ENCODE measurements around the gene SPRR2E. TPM values are rescaled to one million over a fixed set of nuclear protein-coding genes. Genes with fewer than 3 reads are reported as not detected.
"Not testable (repeated sequence)": the region's sequence is repeated elsewhere in the genome, so short reads cannot be mapped to it uniquely, and the experiment has no call there.

SPRR2E gene
- total RNA-seq, 1 donor from 2014 or later = not detected

DNA sequence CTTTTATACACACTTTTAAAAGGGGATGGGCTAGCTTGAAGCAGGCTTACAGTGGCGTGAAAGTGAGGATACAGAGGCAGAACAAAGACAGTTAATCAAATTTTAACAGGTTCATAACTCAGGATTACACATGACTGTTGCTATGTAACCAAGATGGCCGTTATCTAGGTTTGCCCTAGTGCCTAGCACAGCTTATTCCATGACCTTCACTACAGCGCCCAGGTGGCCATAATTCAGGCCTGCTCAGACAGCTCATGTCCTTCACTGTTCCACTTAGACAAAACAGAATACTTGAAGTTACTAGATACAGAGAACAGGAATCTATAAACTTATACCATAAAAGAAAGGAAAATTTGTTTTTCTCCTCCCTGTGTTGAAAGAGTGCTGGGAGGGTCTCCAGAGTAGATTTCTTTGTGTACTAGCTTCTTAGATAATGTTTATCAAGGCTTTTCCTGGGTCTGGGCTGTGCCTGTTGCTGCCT lies 25.2 kb upstream of the SPRR2E start:
- Mint-ChIP-seq H3K9me3 (peaks cover 2% of the 10 kb centered on the region), H3K4me3 (no peak overlapping the region), H3K27me3 (peaks cover 29% of the 10 kb centered on the region), H3K27ac (no peak overlapping the region), H3K36me3 (ENCODE audit: low read depth) (no peaks in the 10 kb centered on the region), H3K4me1 (no peaks in the 10 kb centered on the region)
- DNase-seq (no peak), ATAC-seq (ENCODE audit: low read depth) (no peak)
- ChIA-PET POLR2A (no interaction called here), CTCF (no interaction called here)
- intact Hi-C loops (cut with micrococcal nuclease) = no loop called here
- TF ChIP-seq, protein P1, sequence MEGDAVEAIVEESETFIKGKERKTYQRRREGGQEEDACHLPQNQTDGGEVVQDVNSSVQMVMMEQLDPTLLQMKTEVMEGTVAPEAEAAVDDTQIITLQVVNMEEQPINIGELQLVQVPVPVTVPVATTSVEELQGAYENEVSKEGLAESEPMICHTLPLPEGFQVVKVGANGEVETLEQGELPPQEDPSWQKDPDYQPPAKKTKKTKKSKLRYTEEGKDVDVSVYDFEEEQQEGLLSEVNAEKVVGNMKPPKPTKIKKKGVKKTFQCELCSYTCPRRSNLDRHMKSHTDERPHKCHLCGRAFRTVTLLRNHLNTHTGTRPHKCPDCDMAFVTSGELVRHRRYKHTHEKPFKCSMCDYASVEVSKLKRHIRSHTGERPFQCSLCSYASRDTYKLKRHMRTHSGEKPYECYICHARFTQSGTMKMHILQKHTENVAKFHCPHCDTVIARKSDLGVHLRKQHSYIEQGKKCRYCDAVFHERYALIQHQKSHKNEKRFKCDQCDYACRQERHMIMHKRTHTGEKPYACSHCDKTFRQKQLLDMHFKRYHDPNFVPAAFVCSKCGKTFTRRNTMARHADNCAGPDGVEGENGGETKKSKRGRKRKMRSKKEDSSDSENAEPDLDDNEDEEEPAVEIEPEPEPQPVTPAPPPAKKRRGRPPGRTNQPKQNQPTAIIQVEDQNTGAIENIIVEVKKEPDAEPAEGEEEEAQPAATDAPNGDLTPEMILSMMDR (IDR thresholded peaks at IDR 0.05) = no peak

DNA sequence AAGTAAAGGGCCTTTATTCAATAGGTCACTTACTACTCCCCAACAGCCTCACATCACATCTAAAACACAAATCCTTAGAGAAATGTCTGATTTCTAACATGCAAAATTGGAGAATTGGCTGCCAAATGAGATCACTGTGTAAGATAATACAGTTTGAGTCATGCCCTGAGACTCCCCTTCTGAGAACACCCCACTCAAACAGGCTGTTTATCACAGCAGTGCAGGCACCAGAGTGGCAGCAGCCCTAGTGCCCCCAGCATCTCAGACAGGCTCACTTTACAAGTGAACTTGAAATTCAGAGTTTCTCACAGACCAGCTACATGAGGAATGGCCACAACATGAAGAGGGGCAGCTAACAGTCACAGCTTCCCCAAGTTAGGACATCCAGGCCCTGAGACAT lies 20.9 kb upstream of the SPRR2E start:
- ATAC-seq (ENCODE audit: low read depth); intact Hi-C loops (cut with micrococcal nuclease); H3K36me3 Mint-ChIP-seq (ENCODE audit: low read depth); H3K9me3 Mint-ChIP-seq; H3K27ac Mint-ChIP-seq; POLR2A ChIA-PET; H3K4me1 Mint-ChIP-seq; H3K4me3 Mint-ChIP-seq; DNase-seq; CTCF ChIA-PET: not testable (repeated sequence)
- peaks cover 29% of the 10 kb centered on the region for H3K27me3 Mint-ChIP-seq

DNA sequence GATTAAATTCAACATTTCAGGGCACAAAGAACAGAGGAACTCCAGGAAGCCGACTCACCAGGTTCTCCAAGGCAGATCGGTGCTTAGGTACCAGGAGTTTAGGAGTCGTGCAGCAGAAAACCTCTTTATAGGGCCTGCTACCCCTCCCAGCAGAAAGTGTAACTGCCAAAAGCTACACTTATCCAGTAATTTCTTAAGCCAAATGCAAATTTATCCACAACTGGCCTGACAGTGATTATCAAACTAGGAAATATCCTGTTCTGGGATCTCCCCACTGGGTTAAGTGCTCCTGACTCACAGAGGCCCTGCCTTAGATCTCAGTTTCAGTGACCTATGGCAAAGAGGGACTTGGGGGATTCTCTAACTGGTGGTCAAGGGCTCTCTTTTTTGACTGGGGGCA lies 19.1 kb upstream of the SPRR2E start, which contains the start of gene SPRR2F:
Gene SPRR2F, minus strand, starts transcription at position 101 of the 400 bp plus-strand sequence. CDS start 783 bp downstream, outside the sequence.
- ChIA-PET POLR2A (no interaction called here), CTCF (no interaction called here)
- TF ChIP-seq, protein P1 (IDR thresholded peaks at IDR 0.05) = no peak
- H3K27me3 Mint-ChIP-seq = peaks cover 23% of the 10 kb centered on the region
- no peak within 1 kb of the TSS for H3K4me3 Mint-ChIP-seq
- no peak for ATAC-seq (ENCODE audit: low read depth)
- no peaks in the 10 kb centered on the region for H3K36me3 Mint-ChIP-seq (ENCODE audit: low read depth)
- intact Hi-C loops (cut with micrococcal nuclease) = no loop called here
- no peak within 1 kb of the TSS for H3K27ac Mint-ChIP-seq
- DNase-seq = no peak
- H3K9me3 Mint-ChIP-seq = peaks cover under 1% of the 10 kb centered on the region
- no peaks in the 10 kb centered on the region for H3K4me1 Mint-ChIP-seq

DNA sequence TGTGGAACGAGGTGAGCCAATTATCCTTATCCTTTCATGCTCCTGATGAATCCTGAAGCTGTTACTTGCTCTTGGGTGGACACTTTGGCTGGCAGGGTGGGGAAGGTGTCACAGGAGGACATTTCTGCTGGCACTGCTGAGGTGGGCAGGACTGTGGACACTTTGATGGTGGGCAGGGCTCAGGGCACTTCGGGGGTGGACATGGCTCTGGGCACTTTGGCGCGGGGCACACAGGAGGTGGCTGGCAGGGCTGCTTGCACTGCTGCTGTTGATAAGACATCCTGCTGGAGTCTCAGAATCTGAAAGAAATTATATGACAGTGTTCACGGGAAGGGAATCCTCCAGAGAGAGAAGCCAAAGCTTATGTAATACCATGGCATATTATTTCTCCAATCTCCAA lies 18.1 kb upstream of the SPRR2E start:
- H3K36me3 Mint-ChIP-seq (ENCODE audit: low read depth); H3K4me1 Mint-ChIP-seq; intact Hi-C loops (cut with micrococcal nuclease); POLR2A ChIA-PET; DNase-seq; ATAC-seq (ENCODE audit: low read depth); CTCF ChIA-PET; H3K9me3 Mint-ChIP-seq; H3K4me3 Mint-ChIP-seq; H3K27ac Mint-ChIP-seq: not testable (repeated sequence)
- peaks cover 16% of the 10 kb centered on the region for H3K27me3 Mint-ChIP-seq

DNA sequence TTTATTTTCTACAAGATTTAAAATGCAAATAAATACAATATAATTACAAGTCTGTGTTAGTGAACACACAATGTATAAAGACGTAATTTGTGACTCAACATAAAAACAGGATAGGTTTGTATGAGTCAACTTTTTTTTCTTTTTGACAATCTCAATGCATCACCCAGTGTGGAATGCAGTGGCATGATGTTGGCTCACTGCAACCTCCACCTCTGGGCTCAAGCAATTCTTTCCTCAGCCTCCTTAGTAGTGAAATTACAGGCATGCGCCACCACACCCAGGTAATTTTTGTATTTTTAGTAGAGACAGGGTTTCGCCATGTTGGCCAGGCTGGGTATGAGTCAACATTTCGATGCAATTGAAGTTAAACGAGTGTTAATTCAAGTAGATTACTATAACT lies 5.9 kb upstream of the SPRR2E start:
- ATAC-seq (ENCODE audit: low read depth) = no peak
- DNase-seq = no peak
- no peak overlapping the region for H3K4me3 Mint-ChIP-seq
- intact Hi-C loops (cut with micrococcal nuclease) = no loop called here
- no peaks in the 10 kb centered on the region for H3K4me1 Mint-ChIP-seq
- H3K27me3 Mint-ChIP-seq = peaks cover 22% of the 10 kb centered on the region
- TF ChIP-seq, protein P1 (IDR thresholded peaks at IDR 0.05) = no peak
- ChIA-PET POLR2A (no interaction called here), CTCF (no interaction called here)
- H3K36me3 Mint-ChIP-seq (ENCODE audit: low read depth) = no peaks in the 10 kb centered on the region
- no peak overlapping the region for H3K27ac Mint-ChIP-seq
- peaks cover 5% of the 10 kb centered on the region for H3K9me3 Mint-ChIP-seq

DNA sequence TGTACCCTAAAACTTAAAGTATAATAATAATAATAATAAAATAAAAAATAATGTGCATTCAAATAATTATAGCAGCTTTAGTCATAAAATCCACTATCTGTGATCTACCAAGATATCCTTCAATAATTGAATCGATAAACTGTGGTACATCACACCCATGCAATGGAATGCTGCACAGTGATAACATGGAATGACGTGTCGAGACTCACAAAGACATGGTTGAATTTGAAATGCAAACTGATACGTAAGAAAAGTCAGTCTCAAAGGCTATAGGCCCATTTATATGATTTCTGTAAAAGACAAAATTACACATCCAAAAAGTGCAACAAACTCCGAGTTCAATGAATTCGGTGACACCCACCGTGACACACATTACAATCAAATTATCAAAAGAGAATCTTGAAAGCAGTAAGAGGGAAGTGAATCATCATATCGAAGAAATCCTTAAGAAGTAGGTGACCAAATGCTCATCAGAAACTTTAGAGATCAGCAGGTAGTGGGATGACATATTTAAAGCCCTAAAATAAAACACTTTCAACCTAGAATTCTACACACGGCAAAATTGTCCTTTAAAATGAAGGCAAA lies 5.2 kb upstream of the SPRR2E start:
- intact Hi-C loops (cut with micrococcal nuclease) = no loop called here
- CTCF ChIA-PET = no interaction called here
- H3K4me1 Mint-ChIP-seq = no peaks in the 10 kb centered on the region
- no peaks in the 10 kb centered on the region for H3K36me3 Mint-ChIP-seq (ENCODE audit: low read depth)
- H3K27me3 Mint-ChIP-seq = peaks cover 17% of the 10 kb centered on the region
- H3K4me3 Mint-ChIP-seq = no peak overlapping the region
- POLR2A ChIA-PET = no interaction called here
- DNase-seq (no peak), ATAC-seq (ENCODE audit: low read depth) (no peak)
- H3K27ac Mint-ChIP-seq = no peak overlapping the region
- TF ChIP-seq, protein P1 (IDR thresholded peaks at IDR 0.05) = no peak
- H3K9me3 Mint-ChIP-seq = peaks cover 2% of the 10 kb centered on the region

Measured in activated B cell treated with CpG ODN at 0.5 μM for 24 hours (primary cell).